Panc1 (cell line): Measurements from ENCODE around the gene RIC8B. TPM values are rescaled to one million over a fixed set of nuclear protein-coding genes. Genes with fewer than 3 reads are reported as not detected.

ENCODE experiments used
- ATAC-seq: fragments of 200-7000 bp; cut with Tn5 transposase; 2 replicates; pipeline ENCODE4 v1.9.1; 2020; ENCODE audit warnings: mild to moderate bottlenecking, moderate library complexity
- BruUV-seq: library from RNA; stranded (reverse); fragments of 400-500 nt; replicated peaks from 2 replicates; lab custom pipeline; 2021; lab: Mats Ljungman, UMichigan
- CTCF ChIA-PET: fragments of 300-600 bp; sonication (Branson Sonifier 250); formaldehyde crosslinking; loops from one replicate; lab custom pipeline; 2022; ENCODE audit warnings: antibody characterized with exemption; lab: Charles Lee
- POLR2A ChIA-PET: fragments of 300-600 bp; sonication (Branson Sonifier 250); formaldehyde crosslinking; loops from one replicate; lab custom pipeline; 2022; ENCODE audit warnings: antibody characterized with exemption; lab: Charles Lee
- DNase-seq: peaks from one replicate; pipeline ENCODE4 v3.0.0-alpha.2; 2010; ENCODE audit warnings: low read depth, low spot score
- H3K27ac ChIP-seq: 2 replicates; pipeline ENCODE4 v1.5.1; 2011; ENCODE audit warnings: mild to moderate bottlenecking, low read length, inconsistent platforms
- H3K27me3 ChIP-seq: fragments of 200-500 bp; sonication (Bioruptor generic); 2 replicates; pipeline ENCODE4 v1.6.0; 2014; ENCODE audit warnings: low read length, inconsistent platforms; ENCODE audit not compliant: control insufficient read depth, insufficient read depth
- H3K36me3 ChIP-seq: fragments of 200-500 bp; sonication (Bioruptor generic); 2 replicates; pipeline ENCODE4 v1.5.1; 2014; ENCODE audit warnings: inconsistent platforms, mild to moderate bottlenecking, low read length, moderate library complexity; ENCODE audit not compliant: control insufficient read depth, insufficient read depth
- H3K4me1 ChIP-seq: 2 replicates; pipeline ENCODE4 v1.5.1; 2011; ENCODE audit warnings: inconsistent platforms, mild to moderate bottlenecking, low read length, moderate library complexity; ENCODE audit not compliant: control insufficient read depth, insufficient read depth
- H3K4me3 ChIP-seq, 2 experiments: 2 replicates each; pipeline ENCODE4 v1.5.1; 2011 to 2012; ENCODE audit warnings: low read depth in 2 of 2, low read length in 2 of 2, mild to moderate bottlenecking in 2 of 2, inconsistent platforms in 1 of 2, moderate library complexity in 1 of 2
- H3K9me3 ChIP-seq: fragments of 200-500 bp; sonication (Bioruptor generic); 2 replicates; pipeline ENCODE4 v1.5.1; 2014; ENCODE audit warnings: low read depth, mild to moderate bottlenecking, inconsistent platforms, low read length, moderate library complexity; ENCODE audit not compliant: control insufficient read depth, insufficient read depth
- POLR2AphosphoS5 ChIP-seq: IDR thresholded peaks from 2 replicates; pipeline ENCODE4 v1.6.1; 2012; ENCODE audit warnings: mild to moderate bottlenecking, low read depth, low read length, moderate library complexity
- SIN3A ChIP-seq: IDR thresholded peaks from 2 replicates; pipeline ENCODE4 v1.6.1; 2012; ENCODE audit warnings: low read depth, mild to moderate bottlenecking, low read length, moderate library complexity, borderline replicate concordance; ENCODE audit not compliant: insufficient read depth
- TCF7L2 ChIP-seq: IDR thresholded peaks from 2 replicates; pipeline ENCODE4 v1.6.1; 2011; ENCODE audit warnings: mild to moderate bottlenecking, low read depth, low read length, inconsistent platforms
- in situ Hi-C: cut with HindIII; loops from 2 replicates; pipeline ENCODE4 v1.10.0; 2016; ENCODE audit warnings: low sequenced_read_pairs, low pct_unique_long_range_greater_than_20kb
- intact Hi-C: fragments of 100-400 bp; cut with micrococcal nuclease; formaldehyde crosslinking; loops from one replicate; pipeline ENCODE4 v1.10.0; 2022; ENCODE audit not compliant: unreplicated experiment
- total RNA-seq: library from RNA; stranded (reverse); gene quantifications from one replicate; pipeline ENCODE4 v1.2.1, GENCODE V29; 2021; ENCODE audit not compliant: unreplicated experiment
- TF ChIP-seq, protein P1 (sequence below), 2 experiments: IDR thresholded peaks; 2 replicates each; pipeline ENCODE4 v1.6.1; 2011 to 2012; ENCODE audit warnings: low read depth in 2 of 2, control low read depth in 1 of 2, low read length in 1 of 2, mild to moderate bottlenecking in 1 of 2, moderate library complexity in 1 of 2; ENCODE audit not compliant: insufficient read depth in 1 of 2
- TF ChIP-seq, protein P2 (sequence below): fragments of 450-650 bp; IDR thresholded peaks from 2 replicates; pipeline ENCODE4 v1.5.1; 2017; ENCODE audit warnings: mild to moderate bottlenecking

RIC8B gene
- total RNA-seq, 1 experiment from 2014 or later = 16.1 TPM

DNA sequence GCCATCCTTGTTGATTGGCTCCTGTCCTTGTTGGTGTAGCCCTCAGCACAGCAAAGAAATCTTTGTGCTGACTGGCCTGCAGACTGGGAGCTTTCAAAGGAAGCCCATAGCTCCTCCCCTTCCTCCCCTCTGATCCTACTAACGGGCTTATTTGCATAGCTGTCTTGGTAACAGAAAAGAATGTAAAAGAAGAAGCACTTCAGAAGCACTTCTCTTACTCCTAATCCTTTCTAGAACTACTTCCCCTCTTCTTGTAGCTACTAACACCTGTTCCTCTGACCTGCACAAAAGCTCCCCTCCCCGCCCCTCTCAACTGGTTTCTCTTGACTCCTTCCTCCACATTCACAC lies 14.3 kb upstream of the RIC8B start:
- Histone ChIP-seq H3K36me3 (no peaks in the 10 kb centered on the region), H3K27ac (no peak overlapping the region), H3K4me3 (no peak overlapping the region), H3K4me1 (no peaks in the 10 kb centered on the region), H3K27me3 (no peaks in the 10 kb centered on the region; the same call in 1 of the 2 replicates), H3K9me3 (no peaks in the 10 kb centered on the region)
- intact Hi-C loops = no loop called here
- POLR2A ChIA-PET = no interaction called here
- no peak for DNase-seq
- TF ChIP-seq, protein P1, sequence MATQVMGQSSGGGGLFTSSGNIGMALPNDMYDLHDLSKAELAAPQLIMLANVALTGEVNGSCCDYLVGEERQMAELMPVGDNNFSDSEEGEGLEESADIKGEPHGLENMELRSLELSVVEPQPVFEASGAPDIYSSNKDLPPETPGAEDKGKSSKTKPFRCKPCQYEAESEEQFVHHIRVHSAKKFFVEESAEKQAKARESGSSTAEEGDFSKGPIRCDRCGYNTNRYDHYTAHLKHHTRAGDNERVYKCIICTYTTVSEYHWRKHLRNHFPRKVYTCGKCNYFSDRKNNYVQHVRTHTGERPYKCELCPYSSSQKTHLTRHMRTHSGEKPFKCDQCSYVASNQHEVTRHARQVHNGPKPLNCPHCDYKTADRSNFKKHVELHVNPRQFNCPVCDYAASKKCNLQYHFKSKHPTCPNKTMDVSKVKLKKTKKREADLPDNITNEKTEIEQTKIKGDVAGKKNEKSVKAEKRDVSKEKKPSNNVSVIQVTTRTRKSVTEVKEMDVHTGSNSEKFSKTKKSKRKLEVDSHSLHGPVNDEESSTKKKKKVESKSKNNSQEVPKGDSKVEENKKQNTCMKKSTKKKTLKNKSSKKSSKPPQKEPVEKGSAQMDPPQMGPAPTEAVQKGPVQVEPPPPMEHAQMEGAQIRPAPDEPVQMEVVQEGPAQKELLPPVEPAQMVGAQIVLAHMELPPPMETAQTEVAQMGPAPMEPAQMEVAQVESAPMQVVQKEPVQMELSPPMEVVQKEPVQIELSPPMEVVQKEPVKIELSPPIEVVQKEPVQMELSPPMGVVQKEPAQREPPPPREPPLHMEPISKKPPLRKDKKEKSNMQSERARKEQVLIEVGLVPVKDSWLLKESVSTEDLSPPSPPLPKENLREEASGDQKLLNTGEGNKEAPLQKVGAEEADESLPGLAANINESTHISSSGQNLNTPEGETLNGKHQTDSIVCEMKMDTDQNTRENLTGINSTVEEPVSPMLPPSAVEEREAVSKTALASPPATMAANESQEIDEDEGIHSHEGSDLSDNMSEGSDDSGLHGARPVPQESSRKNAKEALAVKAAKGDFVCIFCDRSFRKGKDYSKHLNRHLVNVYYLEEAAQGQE (IDR thresholded peaks at IDR 0.05; ENCODE audit: insufficient read depth in 1 of 2, low read depth in 2 of 2, low read length in 1 of 2) = no peak
- TF ChIP-seq POLR2AphosphoS5 = no peak
- TF ChIP-seq, protein P2, sequence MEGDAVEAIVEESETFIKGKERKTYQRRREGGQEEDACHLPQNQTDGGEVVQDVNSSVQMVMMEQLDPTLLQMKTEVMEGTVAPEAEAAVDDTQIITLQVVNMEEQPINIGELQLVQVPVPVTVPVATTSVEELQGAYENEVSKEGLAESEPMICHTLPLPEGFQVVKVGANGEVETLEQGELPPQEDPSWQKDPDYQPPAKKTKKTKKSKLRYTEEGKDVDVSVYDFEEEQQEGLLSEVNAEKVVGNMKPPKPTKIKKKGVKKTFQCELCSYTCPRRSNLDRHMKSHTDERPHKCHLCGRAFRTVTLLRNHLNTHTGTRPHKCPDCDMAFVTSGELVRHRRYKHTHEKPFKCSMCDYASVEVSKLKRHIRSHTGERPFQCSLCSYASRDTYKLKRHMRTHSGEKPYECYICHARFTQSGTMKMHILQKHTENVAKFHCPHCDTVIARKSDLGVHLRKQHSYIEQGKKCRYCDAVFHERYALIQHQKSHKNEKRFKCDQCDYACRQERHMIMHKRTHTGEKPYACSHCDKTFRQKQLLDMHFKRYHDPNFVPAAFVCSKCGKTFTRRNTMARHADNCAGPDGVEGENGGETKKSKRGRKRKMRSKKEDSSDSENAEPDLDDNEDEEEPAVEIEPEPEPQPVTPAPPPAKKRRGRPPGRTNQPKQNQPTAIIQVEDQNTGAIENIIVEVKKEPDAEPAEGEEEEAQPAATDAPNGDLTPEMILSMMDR = no peak
- TF ChIP-seq TCF7L2 = no peak
- TF ChIP-seq SIN3A = no peak
- ATAC-seq = no peak
- in situ Hi-C loops = no loop called here
- CTCF ChIA-PET = no interaction called here
- no TSS peak for BruUV-seq

DNA sequence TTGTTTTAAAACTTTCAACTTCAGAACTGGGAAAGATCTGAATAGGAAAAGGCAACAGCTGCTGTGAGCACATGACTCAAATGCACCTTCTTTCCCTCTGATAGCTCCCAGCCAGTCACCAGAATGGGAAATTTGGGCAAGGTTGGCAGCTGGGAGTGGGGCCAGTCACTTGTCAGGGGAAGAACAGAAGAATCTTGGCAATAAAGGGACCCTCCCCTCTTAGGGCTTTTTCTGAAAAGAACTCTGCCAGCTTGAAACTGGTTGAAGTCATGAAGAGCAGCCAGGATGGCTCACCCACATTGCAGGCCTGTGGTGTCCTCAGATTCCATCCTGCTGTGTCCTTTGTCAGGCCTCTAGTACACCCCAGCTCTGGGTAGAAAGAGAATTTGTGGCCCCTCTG lies 10.3 kb upstream of the RIC8B start:
- TF ChIP-seq, protein P2 = no peak
- TF ChIP-seq, protein P1 (IDR thresholded peaks at IDR 0.05; ENCODE audit: insufficient read depth in 1 of 2, low read depth in 2 of 2, low read length in 1 of 2) = no peak
- TF ChIP-seq TCF7L2 (no peak), POLR2AphosphoS5 (no peak), SIN3A (no peak)
- ATAC-seq = no peak
- Histone ChIP-seq H3K9me3 (no peaks in the 10 kb centered on the region), H3K27me3 (no peaks in the 10 kb centered on the region; the same call in none of the 2 replicates), H3K36me3 (no peaks in the 10 kb centered on the region), H3K4me1 (peaks cover 4% of the 10 kb centered on the region; the same call in 1 of the 2 replicates), H3K27ac (no peak overlapping the region), H3K4me3 (no peak overlapping the region)
- no peak for DNase-seq
- ChIA-PET POLR2A (no interaction called here), CTCF (interaction anchor here (0.6 kb wide), 1 partner anchor 81 kb away, joined by 6 read pairs; no protein-coding TSS in a partner anchor)
- intact Hi-C loops (no loop called here), in situ Hi-C loops (no loop called here)
- BruUV-seq = no TSS peak
